Pons (tissue), 1 donor: ENCODE measurements around the gene NELL1.
"Not testable (repeated sequence)": the region's sequence is repeated elsewhere in the genome, so short reads cannot be mapped to it uniquely, and the experiment has no call there.

Experiments used
- DNase-seq: peaks from one replicate; pipeline ENCODE4 v3.0.0-alpha.2; 2016; ENCODE audit warnings: low spot score

The NELL1 gene

GRCh38 chr11:21205205-21205604, 535.8 kb downstream of the NELL1 start:
- no peak for DNase-seq

GRCh38 chr11:21225860-21226259, 556.5 kb downstream of the NELL1 start:
- DNase-seq, result no peak

GRCh38 chr11:21229224-21229623, 559.8 kb downstream of the NELL1 start:
- DNase-seq, result no peak

- no peak for DNase-seq
Measured at GRCh38 chr11:21250196-21250595, 580.8 kb downstream of the NELL1 start.

- no peak for DNase-seq
Measured at GRCh38 chr11:21254055-21254454, 584.7 kb downstream of the NELL1 start.

GRCh38 chr11:21254790-21255189, 585.4 kb downstream of the NELL1 start:
- DNase-seq, result no peak

- DNase-seq, result no peak
Measured at GRCh38 chr11:21257461-21257860, 588.1 kb downstream of the NELL1 start.

GRCh38 chr11:21258414-21258813, 589.0 kb downstream of the NELL1 start:
- no peak for DNase-seq

GRCh38 chr11:21260101-21260500, 590.7 kb downstream of the NELL1 start:
- no peak for DNase-seq

- DNase-seq, result no peak
Measured at GRCh38 chr11:21262992-21263391, 593.6 kb downstream of the NELL1 start.

GRCh38 chr11:21264125-21264524, 594.7 kb downstream of the NELL1 start:
- no peak for DNase-seq

GRCh38 chr11:21268036-21268435, 598.6 kb downstream of the NELL1 start:
- no peak for DNase-seq

- DNase-seq, result not testable (repeated sequence)
Measured at GRCh38 chr11:21272139-21272538, 602.8 kb downstream of the NELL1 start.

- no peak for DNase-seq
Measured at GRCh38 chr11:21278840-21279239, 609.5 kb downstream of the NELL1 start.

GRCh38 chr11:21285104-21285503, 615.7 kb downstream of the NELL1 start:
- DNase-seq, result no peak

GRCh38 chr11:21289686-21290085, 620.3 kb downstream of the NELL1 start:
- no peak for DNase-seq

GRCh38 chr11:21295508-21295907, 626.1 kb downstream of the NELL1 start:
- DNase-seq, result no peak

GRCh38 chr11:21301981-21302380, 632.6 kb downstream of the NELL1 start:
- no peak for DNase-seq

GRCh38 chr11:21306739-21307358, 637.5 kb downstream of the NELL1 start:
- no peak for DNase-seq

- no peak for DNase-seq
Measured at GRCh38 chr11:21307874-21308273, 638.5 kb downstream of the NELL1 start.

- no peak for DNase-seq
Measured at GRCh38 chr11:21316591-21316990, 647.2 kb downstream of the NELL1 start.

GRCh38 chr11:21321072-21321471, 651.7 kb downstream of the NELL1 start:
- no peak for DNase-seq

- DNase-seq, result no peak
Measured at GRCh38 chr11:21321530-21321929, 652.1 kb downstream of the NELL1 start.

- DNase-seq, result no peak
Measured at GRCh38 chr11:21323617-21324016, 654.2 kb downstream of the NELL1 start.

- no peak for DNase-seq
Measured at GRCh38 chr11:21343204-21343603, 673.8 kb downstream of the NELL1 start.
